Activated T-cell treated with anti-CD3 and anti-CD28 coated beads, Interleukin-2, amount 50 U/mL, for 4 hours (primary cell): Measurements from ENCODE around the gene IL16. TPM values are rescaled to one million over a fixed set of nuclear protein-coding genes. Genes with fewer than 3 reads are reported as not detected.
"Not testable (repeated sequence)": the region's sequence is repeated elsewhere in the genome, so short reads cannot be mapped to it uniquely, and the experiment has no call there.

Experiments used
- ATAC-seq, 2 donors: fragments of 200-7000 bp; cut with Tn5 transposase; one replicate each; pipeline ENCODE4 v1.10.0; 2021
- DNase-seq: peaks from one replicate; pipeline ENCODE4 v3.0.0-alpha.2; 2020
- H3K27me3 Mint-ChIP-seq: one replicate; pipeline ENCODE4 v1.8.0; 2021; ENCODE audit warnings: low read depth, mixed read lengths
- H3K36me3 Mint-ChIP-seq: one replicate; pipeline ENCODE4 v1.8.0; 2022; ENCODE audit warnings: mixed read lengths; ENCODE audit not compliant: insufficient read depth
- H3K4me1 Mint-ChIP-seq: one replicate; pipeline ENCODE4 v1.8.0; 2021; ENCODE audit warnings: low read depth, mixed read lengths
- H3K4me3 Mint-ChIP-seq: one replicate; pipeline ENCODE4 v1.8.0; 2021; ENCODE audit warnings: mild to moderate bottlenecking, moderate library complexity, mixed read lengths
- H3K9me3 Mint-ChIP-seq: one replicate; pipeline ENCODE4 v1.8.0; 2021; ENCODE audit warnings: mixed read lengths
- total RNA-seq, 3 donors: library from RNA; stranded (reverse); gene quantifications; one replicate each; pipeline ENCODE4 v1.2.1, GENCODE V29; 2021

IL16 gene
- total RNA-seq, 3 donors from 2014 or later, result 43.5 to 57.6 (median 45.0) TPM

GRCh38 chr15:81315452-81316175, 118.9 kb downstream of the IL16 start:
- ATAC-seq (peak; percentile 41 to 49), DNase-seq (no peak)
- no peak overlapping the region for H3K4me3 Mint-ChIP-seq
- peaks cover 33% of the 10 kb centered on the region for H3K36me3 Mint-ChIP-seq
- no peaks in the 10 kb centered on the region for H3K9me3 Mint-ChIP-seq
- peaks cover 64% of the 10 kb centered on the region for H3K4me1 Mint-ChIP-seq
- no peaks in the 10 kb centered on the region for H3K27me3 Mint-ChIP-seq

- H3K27me3 Mint-ChIP-seq, result no peaks in the 10 kb centered on the region
- H3K9me3 Mint-ChIP-seq, result no peaks in the 10 kb centered on the region
- no peak overlapping the region for H3K4me3 Mint-ChIP-seq
- ATAC-seq, result no peak
- H3K36me3 Mint-ChIP-seq, result peaks cover 27% of the 10 kb centered on the region
- H3K4me1 Mint-ChIP-seq, result peaks cover 57% of the 10 kb centered on the region
- DNase-seq, result no peak
Measured at GRCh38 chr15:81316267-81316666, 119.6 kb downstream of the IL16 start.

- no peaks in the 10 kb centered on the region for H3K27me3 Mint-ChIP-seq
- H3K36me3 Mint-ChIP-seq, result peaks cover 13% of the 10 kb centered on the region
- DNase-seq, result no peak
- ATAC-seq, result no peak
- no peak overlapping the region for H3K4me3 Mint-ChIP-seq
- peaks cover 50% of the 10 kb centered on the region for H3K4me1 Mint-ChIP-seq
- no peaks in the 10 kb centered on the region for H3K9me3 Mint-ChIP-seq
Measured at GRCh38 chr15:81317642-81318017, 121.0 kb downstream of the IL16 start.

GRCh38 chr15:81321667-81322066, 125.0 kb downstream of the IL16 start:
- Mint-ChIP-seq H3K4me3 (no peak overlapping the region), H3K9me3 (no peaks in the 10 kb centered on the region), H3K27me3 (no peaks in the 10 kb centered on the region), H3K4me1 (peaks cover 33% of the 10 kb centered on the region), H3K36me3 (peaks cover 6% of the 10 kb centered on the region)
- ATAC-seq, result no peak
- DNase-seq, result no peak

DNA sequence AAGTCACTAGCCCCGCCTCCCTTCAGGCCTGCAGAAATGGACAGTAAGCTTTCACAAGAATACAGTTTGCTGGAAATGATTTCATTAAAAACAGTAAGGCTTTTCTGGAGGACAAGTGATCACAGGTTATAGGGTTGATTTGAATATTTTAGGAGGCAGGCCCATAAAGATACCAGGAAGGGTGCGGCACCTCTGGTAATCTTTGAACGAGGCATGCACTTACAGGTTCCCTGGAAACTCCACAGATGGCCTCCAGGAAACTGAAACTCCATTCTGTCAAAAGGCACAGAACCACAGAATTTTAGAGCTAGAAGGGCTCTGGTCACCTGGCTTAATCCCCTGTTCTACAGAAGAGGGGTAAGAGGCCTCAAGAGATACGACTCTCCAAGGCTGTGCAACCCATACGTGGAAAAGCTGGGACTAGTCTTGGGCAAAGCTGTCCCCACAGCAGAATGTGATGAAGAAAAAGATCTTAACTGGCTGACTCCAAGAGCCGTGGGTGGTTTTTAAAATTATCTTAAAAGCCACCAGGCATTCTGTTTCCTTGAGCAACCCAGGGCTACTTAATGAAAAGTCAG, 126.1 kb downstream of the IL16 start:
- Mint-ChIP-seq H3K27me3 (no peaks in the 10 kb centered on the region), H3K4me3 (peak overlapping the region; percentile 63), H3K36me3 (peaks cover 6% of the 10 kb centered on the region), H3K9me3 (no peaks in the 10 kb centered on the region), H3K4me1 (peaks cover 33% of the 10 kb centered on the region)
- no peak for DNase-seq
- ATAC-seq, result no peak

DNA sequence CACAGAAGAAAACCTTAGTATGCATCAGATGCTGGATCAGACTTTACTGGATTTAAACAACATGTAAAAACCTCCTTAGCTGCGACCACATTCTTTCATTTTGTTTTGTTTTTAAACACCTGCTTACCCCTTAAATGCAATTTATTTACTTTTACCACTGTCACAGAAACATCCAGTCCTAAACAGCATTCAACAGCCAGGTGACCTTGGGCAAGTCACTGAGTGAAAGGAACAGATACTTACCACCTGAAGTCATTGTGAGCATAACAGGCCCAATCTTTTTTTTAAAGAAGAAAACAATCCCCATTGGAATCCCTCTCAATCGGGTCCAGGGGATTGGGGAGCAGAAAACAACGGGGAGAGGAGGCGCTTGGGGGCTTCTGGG, 126.9 kb downstream of the IL16 start:
- peaks cover 33% of the 10 kb centered on the region for H3K4me1 Mint-ChIP-seq
- peaks cover 2% of the 10 kb centered on the region for H3K36me3 Mint-ChIP-seq
- H3K9me3 Mint-ChIP-seq, result no peaks in the 10 kb centered on the region
- DNase-seq (no peak), ATAC-seq (no peak)
- no peaks in the 10 kb centered on the region for H3K27me3 Mint-ChIP-seq
- H3K4me3 Mint-ChIP-seq, result peak overlapping the region; percentile 98

GRCh38 chr15:81323944-81324881, 127.5 kb downstream of the IL16 start, which contains the start of gene STARD5:
Gene STARD5, minus strand, starts transcription at chr15:81324141. Its CDS starts 42 bp downstream, at chr15:81324099.
- DNase-seq (peak; percentile 94), ATAC-seq (peak; percentile 100)
- Mint-ChIP-seq H3K9me3 (no peaks in the 10 kb centered on the region), H3K4me3 (peak within 1 kb of the TSS; percentile 98), H3K4me1 (peaks cover 33% of the 10 kb centered on the region), H3K36me3 (no peaks in the 10 kb centered on the region), H3K27me3 (no peaks in the 10 kb centered on the region)

DNA sequence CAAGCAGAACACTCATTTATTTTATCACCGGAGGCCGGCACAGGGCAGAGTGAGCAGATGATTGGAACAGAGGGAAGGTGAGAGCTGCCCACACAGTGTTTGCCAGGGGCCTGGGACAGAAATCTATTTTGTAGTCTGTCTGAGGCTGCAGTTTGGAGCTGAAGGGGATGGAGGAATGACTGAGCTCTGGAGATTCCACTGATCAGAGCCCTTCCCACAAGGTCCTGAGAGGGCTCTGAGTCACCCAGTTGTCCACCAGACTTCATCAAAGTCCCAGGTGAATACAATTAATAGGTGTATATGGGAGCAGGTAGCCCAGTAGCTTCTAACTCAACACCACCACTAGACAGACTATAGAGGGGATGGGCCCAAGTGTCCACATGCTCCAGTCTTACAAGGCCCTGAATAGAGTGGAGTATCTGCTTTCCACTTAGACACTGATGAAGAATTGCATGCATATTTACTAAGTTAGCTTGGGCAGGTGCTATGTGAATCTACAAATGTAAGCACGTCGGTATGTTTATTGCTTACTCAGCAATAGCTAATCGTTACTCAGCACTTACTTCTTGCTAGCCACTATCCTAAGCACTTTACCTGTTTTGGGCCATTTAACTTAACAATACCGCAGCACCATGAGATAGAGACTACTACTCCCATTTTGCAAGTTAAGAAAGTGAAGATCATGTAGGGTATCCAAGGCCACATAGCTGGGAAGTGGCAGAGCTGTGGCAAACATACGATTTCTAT, 130.0 kb downstream of the IL16 start:
- H3K4me1 Mint-ChIP-seq, result peaks cover 38% of the 10 kb centered on the region
- H3K9me3 Mint-ChIP-seq, result no peaks in the 10 kb centered on the region
- DNase-seq, result no peak
- H3K27me3 Mint-ChIP-seq, result no peaks in the 10 kb centered on the region
- ATAC-seq, result no peak
- H3K36me3 Mint-ChIP-seq, result no peaks in the 10 kb centered on the region
- H3K4me3 Mint-ChIP-seq, result no peak overlapping the region

DNA sequence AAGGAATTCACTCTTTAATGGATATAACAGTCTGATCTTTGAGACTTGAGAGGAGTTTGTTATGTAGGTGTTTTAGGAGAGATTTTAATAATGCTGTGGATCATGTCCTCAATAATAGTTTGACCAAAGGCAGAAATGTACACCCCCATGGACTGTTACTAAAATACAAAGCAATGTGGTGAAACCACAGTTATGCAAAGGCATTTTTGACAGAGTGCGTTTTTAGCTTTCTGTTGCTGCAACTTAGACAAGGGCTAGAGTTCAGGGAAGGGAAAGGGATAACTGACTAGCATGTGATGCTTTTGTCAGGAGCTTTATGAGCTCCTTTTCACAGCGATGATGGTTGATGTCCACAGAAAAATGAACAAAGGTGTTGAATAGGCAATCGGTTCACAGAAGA, 130.8 kb downstream of the IL16 start:
- DNase-seq (no peak), ATAC-seq (no peak)
- Mint-ChIP-seq H3K4me1 (peaks cover 33% of the 10 kb centered on the region), H3K9me3 (no peaks in the 10 kb centered on the region), H3K4me3 (no peak overlapping the region), H3K27me3 (no peaks in the 10 kb centered on the region), H3K36me3 (no peaks in the 10 kb centered on the region)

DNA sequence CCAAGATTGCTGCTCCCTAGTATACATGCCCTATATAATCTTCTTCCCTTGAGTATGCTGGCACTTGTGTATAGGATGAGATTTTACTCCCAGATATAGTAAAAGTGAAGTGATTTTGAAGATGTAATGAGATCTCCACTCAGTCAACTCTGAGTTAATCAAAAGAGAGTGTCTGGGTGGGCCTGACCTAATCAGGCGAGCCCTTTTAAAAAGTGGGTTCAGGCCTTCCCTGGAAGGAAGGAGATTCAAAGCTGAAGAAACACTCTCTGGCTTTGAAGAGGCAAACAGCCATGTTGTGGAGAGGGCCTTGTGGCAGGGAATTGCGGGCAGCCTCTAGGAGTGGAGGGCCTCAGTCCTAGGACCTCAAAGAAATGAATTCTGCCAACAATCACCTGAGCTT, 132.8 kb downstream of the IL16 start:
- ATAC-seq (no peak), DNase-seq (no peak)
- no peaks in the 10 kb centered on the region for H3K27me3 Mint-ChIP-seq
- no peaks in the 10 kb centered on the region for H3K9me3 Mint-ChIP-seq
- no peak overlapping the region for H3K4me3 Mint-ChIP-seq
- peaks cover 20% of the 10 kb centered on the region for H3K4me1 Mint-ChIP-seq
- no peaks in the 10 kb centered on the region for H3K36me3 Mint-ChIP-seq

DNA sequence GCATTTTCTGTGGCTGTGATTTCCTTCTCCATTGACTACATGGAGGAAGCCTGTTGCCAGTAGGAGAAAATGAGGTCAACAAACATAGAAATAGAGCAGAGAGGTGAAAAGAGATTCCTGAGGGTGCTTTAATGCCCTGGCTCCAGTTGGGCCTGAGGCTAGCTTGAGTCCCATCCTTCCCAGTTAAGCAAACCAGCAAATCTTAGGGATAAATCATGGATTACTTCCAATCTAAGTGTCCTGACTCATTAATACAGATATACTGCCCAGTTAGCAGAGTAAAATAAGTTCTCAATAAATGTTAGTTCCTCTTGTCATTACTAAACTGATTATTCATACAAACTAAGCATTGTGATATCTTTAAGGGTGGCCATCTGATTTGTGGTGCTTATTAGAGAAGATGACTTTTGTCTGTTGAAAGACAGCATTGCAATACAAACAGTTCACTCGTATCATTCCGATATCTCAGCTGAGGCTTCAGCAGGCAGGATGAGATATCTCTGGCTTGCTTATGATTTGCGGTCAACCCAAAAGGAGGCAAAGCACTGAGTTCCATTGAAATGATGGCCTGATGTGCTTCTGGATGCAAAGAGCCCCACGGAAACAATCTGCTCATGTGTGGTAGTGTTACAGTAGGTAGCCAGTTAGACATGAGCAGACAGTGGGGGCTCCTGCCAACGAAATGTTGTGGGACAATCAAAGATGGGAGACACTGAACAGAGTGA, 133.8 kb downstream of the IL16 start:
- DNase-seq (no peak), ATAC-seq (no peak)
- no peaks in the 10 kb centered on the region for H3K36me3 Mint-ChIP-seq
- peaks cover 14% of the 10 kb centered on the region for H3K4me1 Mint-ChIP-seq
- H3K9me3 Mint-ChIP-seq, result no peaks in the 10 kb centered on the region
- peak overlapping the region; percentile 6 for H3K4me3 Mint-ChIP-seq
- no peaks in the 10 kb centered on the region for H3K27me3 Mint-ChIP-seq

DNA sequence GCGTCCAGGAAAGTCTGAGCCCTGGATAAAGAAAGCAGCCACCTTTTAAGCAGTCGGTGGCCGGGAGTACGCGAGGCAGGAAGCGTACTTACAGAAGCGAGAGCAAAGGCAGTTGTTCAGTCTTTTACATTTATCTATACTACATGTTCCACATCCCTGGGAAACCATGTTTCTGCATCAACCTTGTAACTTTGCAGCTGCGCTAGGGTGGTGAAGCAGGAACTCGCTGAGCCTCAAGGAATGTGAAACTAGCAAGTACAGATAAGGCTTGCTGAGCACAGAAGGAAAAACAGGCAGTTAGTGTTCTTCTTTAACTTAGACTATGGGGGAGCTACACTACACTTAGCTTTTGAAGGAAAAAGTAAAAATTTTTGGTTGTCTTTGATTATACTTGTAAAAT, 134.5 kb downstream of the IL16 start:
- Mint-ChIP-seq H3K4me1 (peaks cover 14% of the 10 kb centered on the region), H3K4me3 (peak overlapping the region; percentile 6)
- not testable (repeated sequence) for H3K27me3 Mint-ChIP-seq, H3K9me3 Mint-ChIP-seq, DNase-seq, ATAC-seq, H3K36me3 Mint-ChIP-seq

DNA sequence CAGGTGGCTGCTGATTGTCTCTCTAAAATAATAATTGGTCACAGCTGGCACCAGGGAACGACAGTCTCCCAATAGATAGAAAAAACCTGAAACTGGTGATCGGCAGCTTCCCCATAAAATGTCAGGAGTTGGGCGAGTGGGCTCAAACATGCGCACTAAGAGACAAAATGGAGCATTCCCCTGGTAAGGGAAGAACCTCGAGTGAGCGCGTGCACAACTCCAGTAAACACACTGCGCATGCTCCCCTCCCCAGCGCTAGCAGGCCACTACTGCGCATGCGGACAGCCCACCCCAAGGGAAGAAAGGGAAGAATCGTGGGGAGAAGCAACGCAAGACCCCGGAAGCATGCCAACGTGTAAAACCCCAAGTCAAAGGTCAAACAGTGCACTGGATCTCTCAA, 134.9 kb downstream of the IL16 start:
- ATAC-seq (no peak), DNase-seq (no peak)
- H3K36me3 Mint-ChIP-seq, result no peaks in the 10 kb centered on the region
- no peaks in the 10 kb centered on the region for H3K9me3 Mint-ChIP-seq
- no peak overlapping the region for H3K4me3 Mint-ChIP-seq
- H3K4me1 Mint-ChIP-seq, result peaks cover 16% of the 10 kb centered on the region
- no peaks in the 10 kb centered on the region for H3K27me3 Mint-ChIP-seq
